KOPT-K1 (cell line): ENCODE data around the gene CSF1R.

Experiments
- H3K27ac ChIP-seq: fragments of 200-600 bp; sonication (generic); 2 replicates; pipeline ENCODE4 v1.5.1; 2016; ENCODE audit warnings: antibody characterized with exemption, mild to moderate bottlenecking, low read depth, low read length; ENCODE audit not compliant: poor library complexity, severe bottlenecking
- H3K36me3 ChIP-seq: fragments of 200-600 bp; sonication (generic); 2 replicates; pipeline ENCODE4 v1.5.1; 2017; ENCODE audit warnings: antibody characterized with exemption, mild to moderate bottlenecking, low read length, moderate library complexity; ENCODE audit not compliant: insufficient read depth
- H3K9me3 ChIP-seq: fragments of 200-600 bp; sonication (generic); 2 replicates; pipeline ENCODE4 v1.5.1; 2017; ENCODE audit warnings: antibody characterized with exemption, low read length, mild to moderate bottlenecking; ENCODE audit not compliant: insufficient read depth, poor library complexity, severe bottlenecking

The CSF1R gene

DNA sequence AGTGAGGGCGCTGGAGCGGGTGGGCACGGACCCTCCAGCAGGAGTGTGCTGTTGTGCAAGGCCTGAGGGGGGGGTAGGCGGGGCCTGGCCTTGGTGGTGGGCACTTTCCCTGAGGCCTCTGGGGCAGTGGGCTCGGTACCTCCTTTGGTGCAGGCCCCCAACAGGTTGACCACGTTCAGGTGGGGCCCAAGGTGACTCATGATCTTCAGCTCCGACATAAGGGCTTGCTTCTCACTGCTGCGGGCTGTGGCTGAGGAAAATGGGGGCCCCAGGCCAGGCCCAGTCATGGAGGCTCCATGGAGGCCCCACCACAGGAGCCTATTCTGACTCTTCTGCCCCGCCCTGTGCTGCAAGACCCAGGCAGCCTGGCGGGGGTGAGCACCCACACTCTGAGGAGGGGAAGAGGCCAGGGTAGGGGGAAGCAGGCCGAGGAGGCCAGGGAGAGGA is 37.8 kb upstream of the CSF1R start:
- Histone ChIP-seq H3K9me3 (no peaks in the 10 kb centered on the region), H3K36me3 (no peaks in the 10 kb centered on the region), H3K27ac (no peak overlapping the region)

DNA sequence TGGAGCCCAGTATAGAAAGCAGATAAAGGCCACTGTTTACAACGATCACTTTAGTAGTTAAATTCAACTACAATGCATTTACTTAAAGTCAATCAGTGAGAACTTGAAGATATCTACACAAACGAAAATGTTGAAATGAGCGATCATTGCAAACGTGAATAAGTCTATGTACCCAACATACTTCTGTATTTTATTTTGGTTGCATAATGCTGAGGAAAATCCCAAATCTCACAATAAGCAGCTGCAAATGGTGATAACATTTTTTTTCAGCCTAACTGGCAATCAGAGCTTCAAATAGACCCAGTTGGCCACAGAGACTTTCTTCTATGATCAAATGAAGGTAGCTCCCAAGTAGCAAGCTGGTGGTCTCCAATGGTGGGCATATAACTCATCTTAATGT is 37.2 kb upstream of the CSF1R start:
- no peaks in the 10 kb centered on the region for H3K9me3 ChIP-seq
- H3K36me3 ChIP-seq = no peaks in the 10 kb centered on the region
- no peak overlapping the region for H3K27ac ChIP-seq

DNA sequence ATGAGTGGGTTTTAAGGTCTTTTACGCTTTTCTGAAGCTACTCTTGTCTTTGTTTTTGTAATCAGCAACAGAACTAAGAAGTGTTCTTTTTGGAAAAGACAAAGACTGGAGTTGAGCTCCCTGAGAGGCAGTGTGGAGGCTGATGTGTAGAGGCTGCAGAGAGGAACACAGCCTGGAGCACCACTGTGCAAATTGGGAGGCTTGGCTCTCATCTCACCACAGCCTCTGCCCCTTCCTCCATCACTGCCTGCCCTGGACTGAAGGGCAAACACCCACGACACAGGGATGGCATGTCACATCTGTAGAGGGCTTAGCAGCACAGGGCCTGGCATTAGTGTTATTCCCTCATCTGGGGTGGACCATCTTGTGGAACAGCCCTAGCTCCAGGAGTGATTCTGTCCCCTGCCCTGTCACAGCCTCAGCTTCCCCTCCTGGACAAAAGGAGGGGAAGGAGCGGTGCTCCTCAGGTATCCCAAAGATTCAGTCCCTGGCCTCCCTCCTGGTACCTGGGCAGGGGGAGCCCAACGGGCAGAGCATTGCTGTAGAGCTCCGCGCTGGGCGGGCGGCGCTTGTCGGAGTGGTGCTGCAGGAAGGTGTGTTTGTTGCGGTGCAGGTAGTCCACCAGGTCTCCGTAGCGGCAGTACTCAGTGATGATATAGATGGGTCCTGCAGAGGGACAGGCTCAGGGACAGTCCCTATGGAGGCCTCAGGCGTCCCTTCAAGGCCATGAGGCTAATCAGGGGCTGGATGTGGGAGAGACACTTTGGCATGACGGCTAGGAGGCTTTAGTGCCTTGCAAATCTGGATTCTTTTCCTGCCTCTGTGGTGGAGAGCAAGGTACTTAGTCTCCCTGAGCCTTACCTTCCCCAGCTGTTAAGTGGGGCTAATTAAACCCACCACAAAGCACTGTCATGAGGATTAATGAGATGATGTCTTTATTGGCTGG is 36.5 kb upstream of the CSF1R start:
- no peaks in the 10 kb centered on the region for H3K36me3 ChIP-seq
- no peaks in the 10 kb centered on the region for H3K9me3 ChIP-seq
- H3K27ac ChIP-seq = no peak overlapping the region

DNA sequence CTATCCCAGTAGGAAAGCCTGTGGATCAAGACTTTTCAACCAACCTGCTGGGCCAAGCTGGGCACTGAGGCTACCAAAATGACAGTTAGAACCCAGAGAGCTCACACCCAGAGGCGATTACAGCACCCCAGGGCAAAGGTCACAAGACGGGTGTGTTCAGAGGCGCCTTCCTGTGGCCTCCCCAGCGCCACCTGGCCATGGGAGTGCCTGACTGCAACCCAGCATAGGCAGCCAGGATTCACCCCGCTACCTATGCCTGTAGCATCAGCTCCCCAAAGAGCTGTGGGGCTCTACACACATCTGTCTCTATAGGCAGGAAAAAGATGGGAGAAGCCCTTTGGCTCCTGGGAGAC is 35.8 kb upstream of the CSF1R start:
- H3K27ac ChIP-seq = no peak overlapping the region
- H3K9me3 ChIP-seq = no peaks in the 10 kb centered on the region
- H3K36me3 ChIP-seq = no peaks in the 10 kb centered on the region

DNA sequence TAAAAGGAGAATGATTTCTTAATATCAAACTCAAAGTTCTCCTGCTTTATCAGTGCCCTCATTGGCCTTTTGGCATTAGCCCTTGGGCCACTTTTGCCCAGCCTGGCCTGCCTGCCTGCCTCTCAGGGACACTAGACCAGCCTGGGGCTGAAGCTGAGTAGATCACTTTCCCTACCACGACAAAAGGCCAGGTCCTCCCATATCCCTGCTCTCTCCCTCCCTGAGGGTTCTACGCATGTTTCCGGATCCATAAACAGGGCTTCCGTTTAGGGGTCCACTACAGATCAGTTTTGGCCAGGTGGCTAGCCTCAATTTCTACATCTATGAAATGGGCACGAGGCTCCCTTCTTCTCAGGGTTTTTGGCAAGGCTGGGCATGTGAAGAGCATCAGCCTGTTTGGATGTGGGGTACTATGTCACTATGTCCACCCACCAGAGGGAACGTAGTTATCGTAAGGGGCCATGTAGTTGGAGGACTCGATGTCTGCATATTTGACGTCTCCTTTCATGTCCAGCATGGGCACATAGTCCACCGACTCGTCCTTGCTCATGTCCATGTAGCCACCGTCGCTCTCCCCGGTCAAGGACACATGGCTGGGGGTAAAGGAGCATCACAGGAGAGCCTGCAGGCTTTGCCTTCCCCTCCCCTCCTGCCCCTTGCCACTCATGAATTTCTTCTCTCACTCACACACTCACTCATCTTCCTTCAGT is 35.2 kb upstream of the CSF1R start:
- Histone ChIP-seq H3K36me3 (no peaks in the 10 kb centered on the region), H3K9me3 (no peaks in the 10 kb centered on the region), H3K27ac (no peak overlapping the region)

DNA sequence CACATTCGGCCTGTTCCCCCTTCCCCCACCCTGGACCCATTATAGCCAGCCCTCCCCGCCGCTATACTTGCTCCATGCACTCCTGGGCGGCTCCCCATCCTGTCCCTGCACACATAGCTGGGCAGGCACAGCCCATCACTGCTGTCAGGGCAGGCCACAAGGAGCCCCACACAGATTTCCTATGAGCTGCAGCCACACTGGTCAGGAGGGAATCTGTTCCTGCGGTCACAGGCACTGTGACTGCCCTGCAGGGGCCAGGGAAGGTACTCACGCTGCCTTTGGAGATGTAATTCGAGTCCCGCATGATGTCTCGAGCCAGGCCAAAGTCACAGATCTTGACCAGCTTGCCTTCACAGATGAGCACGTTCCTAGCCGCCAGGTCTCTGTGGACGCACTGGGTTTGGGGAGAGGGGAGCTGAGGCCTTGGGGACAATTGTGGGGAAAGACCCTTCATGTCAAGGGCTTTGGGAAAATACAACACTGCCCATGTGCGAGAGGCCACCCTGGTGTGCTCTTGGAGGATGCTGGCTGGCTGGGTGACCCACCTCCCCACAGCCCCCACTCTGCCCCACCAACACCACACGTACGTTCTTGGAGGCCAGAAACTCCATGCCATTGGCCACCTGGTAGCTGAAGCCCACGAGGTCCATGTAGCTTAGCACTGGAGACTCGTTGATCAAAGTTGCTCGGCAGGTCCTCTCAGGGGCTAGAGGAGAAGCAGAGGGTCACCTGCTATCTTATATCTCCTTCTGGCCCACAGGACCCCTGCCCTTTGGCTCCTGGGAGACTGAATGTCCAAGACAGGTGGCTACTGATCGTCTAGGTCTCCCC is 34.5 kb upstream of the CSF1R start:
- no peak overlapping the region for H3K27ac ChIP-seq
- no peaks in the 10 kb centered on the region for H3K9me3 ChIP-seq
- no peaks in the 10 kb centered on the region for H3K36me3 ChIP-seq

DNA sequence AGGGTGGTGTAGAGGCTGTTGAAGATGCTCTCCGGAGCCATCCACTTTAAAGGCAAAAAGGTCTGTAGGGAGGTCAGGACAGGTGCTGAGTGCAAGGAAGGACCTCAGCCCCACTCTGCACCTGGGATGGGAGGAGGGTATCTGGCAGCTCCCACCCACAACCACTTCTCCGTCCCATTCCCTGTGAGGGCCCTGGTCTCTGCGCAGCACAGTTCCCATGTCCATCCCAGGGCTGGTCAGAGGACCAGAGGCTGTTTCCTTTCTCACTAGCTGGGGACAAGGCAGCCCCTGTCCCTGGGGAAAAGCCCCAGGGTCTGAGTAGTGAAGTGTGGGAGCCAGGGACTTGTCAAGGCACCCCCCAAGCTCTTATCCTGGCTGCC is 33.7 kb upstream of the CSF1R start:
- no peak overlapping the region for H3K27ac ChIP-seq
- H3K36me3 ChIP-seq = no peaks in the 10 kb centered on the region
- no peaks in the 10 kb centered on the region for H3K9me3 ChIP-seq

DNA sequence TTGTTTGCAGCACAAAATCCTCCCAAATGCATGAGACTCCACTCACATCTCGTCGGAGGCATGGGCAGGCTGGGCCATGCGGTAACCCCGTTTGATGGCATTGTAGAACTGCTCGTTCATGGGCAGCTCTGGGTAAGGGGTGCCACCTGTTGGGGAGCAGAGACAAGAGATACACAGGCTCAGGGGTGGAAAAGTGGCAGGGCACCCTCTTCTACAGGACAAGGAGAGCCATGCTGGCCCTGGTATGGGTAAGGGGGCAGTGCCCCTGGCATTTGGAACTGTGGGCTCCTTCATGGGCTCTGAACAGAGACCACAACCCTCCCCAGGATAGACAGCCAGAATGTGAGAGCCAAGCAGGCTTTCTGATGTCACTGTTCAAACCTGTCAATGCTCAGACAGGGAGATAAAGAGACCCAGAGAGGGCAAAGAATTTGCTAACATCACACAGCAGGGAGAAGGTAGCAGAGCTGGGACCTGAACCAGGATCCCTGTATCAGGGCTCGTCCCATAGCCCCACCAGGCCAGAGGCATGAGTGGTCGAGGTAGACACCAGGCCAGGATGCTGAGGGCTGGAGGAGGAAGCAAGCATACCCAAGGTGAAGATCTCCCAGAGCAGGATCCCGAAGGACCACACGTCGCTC is 33.2 kb upstream of the CSF1R start:
- H3K27ac ChIP-seq = no peak overlapping the region
- H3K36me3 ChIP-seq = no peaks in the 10 kb centered on the region
- H3K9me3 ChIP-seq = no peaks in the 10 kb centered on the region

DNA sequence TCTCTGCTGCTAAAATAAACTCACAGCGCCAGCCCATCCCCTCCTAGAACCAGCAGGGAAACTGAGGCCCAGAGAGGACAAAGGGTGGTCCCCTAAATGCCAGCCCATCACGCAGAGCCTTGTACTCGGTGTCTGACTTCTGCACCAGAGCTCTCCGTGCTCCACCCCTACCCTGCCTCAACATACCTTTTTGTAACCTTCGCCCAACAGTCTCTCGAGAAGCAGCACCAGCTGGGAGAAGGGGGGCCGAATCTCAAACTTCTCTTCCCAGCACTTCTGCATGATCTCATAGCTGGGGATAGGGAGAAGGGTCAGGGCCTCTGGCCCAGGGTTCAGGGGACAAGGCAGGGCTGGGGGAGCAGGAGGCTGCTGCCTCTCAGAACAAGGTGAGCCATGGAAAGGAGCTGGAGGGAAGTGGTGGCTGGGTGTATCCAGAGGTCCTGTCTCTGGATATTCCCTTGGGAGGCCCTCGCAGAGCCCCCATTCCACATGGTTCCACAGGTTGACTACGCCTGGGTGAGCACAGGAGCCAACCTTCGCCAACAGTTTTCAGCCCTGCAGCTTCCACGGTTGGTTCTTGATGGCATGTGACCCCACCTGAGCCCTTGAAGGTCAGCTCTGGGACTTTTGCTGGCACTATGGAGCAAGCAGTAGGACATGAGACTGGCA is 32.3 kb upstream of the CSF1R start:
- Histone ChIP-seq H3K9me3 (no peaks in the 10 kb centered on the region), H3K36me3 (no peaks in the 10 kb centered on the region)

DNA sequence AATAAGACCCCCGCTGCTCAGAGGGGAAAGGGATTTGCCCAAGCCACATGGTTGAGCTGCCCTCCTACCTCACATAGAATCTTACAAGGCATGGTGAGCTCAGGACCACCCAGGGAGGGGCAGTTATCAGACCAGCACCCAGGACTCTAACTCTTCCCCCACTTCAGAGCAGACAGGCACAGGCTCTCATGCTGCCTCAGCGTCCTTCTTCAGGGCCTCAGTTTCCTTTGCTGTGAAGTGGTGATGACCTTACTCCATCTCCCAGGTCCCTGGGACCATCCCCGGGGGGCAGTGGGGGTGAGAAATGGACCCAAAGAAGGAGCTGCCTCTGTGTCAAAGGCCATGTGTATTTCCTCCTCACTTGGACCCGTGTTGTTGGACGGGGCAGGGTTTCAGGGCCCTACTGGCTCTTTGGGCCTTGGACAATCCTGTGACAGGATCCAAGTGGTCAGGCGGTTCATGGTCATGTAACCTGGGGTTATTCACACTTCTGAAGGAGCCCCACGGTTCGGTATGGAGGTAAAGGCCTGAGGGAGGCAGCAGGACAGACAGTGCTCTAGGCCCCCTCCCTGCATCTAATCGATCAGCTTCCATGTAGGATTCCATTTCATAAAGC is 31.7 kb upstream of the CSF1R start:
- Histone ChIP-seq H3K9me3 (no peaks in the 10 kb centered on the region), H3K27ac (no peak overlapping the region), H3K36me3 (no peaks in the 10 kb centered on the region)

More for the DNA sequence above, 32.3 kb upstream of the CSF1R start:
- no peak overlapping the region for H3K27ac ChIP-seq

DNA sequence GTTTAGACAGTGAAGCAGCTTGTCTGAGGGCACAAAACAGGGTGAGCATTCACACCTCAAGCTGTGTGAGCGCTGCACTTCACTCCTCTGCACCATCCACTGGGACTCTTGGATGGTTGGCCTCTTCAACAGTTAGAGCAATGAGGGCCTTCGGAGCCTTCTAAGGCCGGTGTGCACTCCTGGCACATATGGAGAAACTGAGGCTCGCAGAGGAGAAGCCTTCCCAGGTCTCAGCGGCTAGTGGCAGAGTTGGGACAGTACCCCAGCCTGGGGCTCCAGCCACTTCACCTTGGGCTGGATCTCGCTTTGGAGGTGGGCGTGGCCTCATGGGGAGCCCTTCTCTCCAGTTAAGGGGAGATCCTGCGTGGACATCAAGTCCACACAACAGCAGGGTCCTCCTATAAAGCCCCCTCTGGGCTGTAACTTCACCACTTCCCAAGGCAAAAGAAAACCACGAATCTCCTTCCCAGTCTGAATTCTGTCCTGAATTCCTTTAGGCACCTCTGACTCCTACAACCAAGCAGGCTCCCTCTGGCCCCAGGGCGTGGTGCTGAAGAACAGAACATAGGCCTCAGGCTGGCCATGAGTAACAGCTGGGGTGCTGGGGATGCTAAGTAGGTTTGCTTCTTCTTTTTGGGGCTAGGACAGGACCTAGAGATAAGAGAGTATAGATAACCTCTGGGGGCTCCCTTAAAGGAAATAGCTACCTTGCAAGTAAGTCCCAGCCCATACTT is 30.5 kb upstream of the CSF1R start:
- H3K36me3 ChIP-seq = no peaks in the 10 kb centered on the region
- H3K27ac ChIP-seq = no peak overlapping the region
- H3K9me3 ChIP-seq = no peaks in the 10 kb centered on the region

DNA sequence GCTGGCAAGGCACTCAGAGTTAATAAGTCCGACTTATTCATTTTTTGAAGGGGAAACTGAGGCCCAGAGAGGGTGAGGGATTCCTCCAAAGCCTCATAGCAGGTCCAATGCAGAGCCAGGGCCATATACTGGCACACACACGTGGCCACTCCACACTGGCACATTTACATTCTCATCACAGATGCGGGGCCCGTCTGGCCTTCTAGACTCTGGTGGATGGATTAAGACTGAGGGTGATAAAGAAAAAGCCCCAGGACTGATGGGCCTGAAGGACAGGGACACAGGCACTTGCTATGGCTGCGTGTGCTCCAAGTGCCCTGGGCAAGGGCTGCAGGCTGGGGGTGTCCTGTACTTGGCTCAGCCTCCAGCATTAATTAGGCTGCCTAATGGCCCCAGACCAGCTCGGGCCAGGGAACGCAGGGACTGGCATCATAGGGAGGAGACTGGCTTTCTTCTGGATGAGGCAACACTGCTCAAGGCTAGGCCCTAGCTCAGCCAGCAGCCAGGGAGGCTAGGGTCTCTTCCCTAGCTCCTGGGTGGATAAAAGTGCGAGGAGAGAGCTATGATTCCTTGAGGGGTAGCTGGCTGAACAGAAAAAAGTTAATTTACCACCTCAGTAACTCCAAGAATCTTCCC is 28.5 kb upstream of the CSF1R start:
- H3K36me3 ChIP-seq = no peaks in the 10 kb centered on the region
- H3K27ac ChIP-seq = no peak overlapping the region
- no peaks in the 10 kb centered on the region for H3K9me3 ChIP-seq

DNA sequence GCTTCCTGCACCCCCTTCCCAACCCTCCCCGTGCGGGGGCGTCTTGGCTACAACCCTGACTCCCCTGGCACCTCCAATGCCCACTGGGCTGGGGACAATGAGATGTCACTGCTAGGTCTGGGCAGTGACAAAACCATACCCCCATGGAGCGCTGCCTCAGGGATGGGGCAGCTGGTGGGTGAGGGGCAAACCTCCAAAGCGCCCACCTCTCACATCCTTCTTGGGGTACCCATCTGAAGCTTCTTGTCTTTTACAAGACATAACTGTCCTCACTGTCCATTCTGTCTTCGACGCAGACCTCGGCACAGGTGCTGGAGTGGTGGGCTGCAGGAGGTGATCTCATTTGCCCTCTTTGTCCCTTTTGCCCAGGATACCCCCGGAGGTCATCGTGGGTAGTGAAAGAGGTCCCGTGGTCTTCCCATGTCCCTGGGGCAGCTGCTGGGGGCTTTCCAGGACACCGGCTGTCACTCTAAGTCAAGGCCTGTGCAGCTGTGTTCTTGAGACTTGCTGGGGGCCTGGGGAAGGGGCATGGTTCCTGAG is 27.8 kb upstream of the CSF1R start:
- Histone ChIP-seq H3K9me3 (no peaks in the 10 kb centered on the region), H3K36me3 (no peaks in the 10 kb centered on the region), H3K27ac (no peak overlapping the region)
